ENCODE data around the gene TMEM203.

TMEM203 gene

GRCh38 chr9:137189297-137190295, 15.9 kb downstream of the TMEM203 start:
- Histone ChIP-seq H3K79me2 (peaks cover 4% of the 10 kb centered on the region), H3K36me3 (ENCODE audit: control insufficient read depth, insufficient read depth, low read length) (no peaks in the 10 kb centered on the region), H3K9me3 (ENCODE audit: control insufficient read depth, low read length) (no peaks in the 10 kb centered on the region), H3K4me1 (peaks cover 8% of the 10 kb centered on the region), H2AFZ (peak overlapping the region; percentile 90), H3K27ac (peak overlapping the region; percentile 87), H3K9ac (no peak overlapping the region), H3K4me3 (ENCODE audit: low read depth, low read length) (peak overlapping the region; percentile 97), H3K4me2 (ENCODE audit: low read length) (peak overlapping the region; percentile 91), H3K27me3 (ENCODE audit: control insufficient read depth, insufficient read depth, low read length) (no peaks in the 10 kb centered on the region)
- TF ChIP-seq CTCF (IDR thresholded peaks at IDR 0.05) = no peak

GRCh38 chr9:137188490-137189296, 16.8 kb downstream of the TMEM203 start, which contains the start of the genes ANAPC2 and SSNA1:
ANAPC2 (minus strand) TSS chr9:137188560; CDS start chr9:137188532, 28 bp downstream.
SSNA1 (plus strand) TSS chr9:137188676; CDS start chr9:137188727, 51 bp downstream.
- Histone ChIP-seq H3K4me1 (peaks cover 8% of the 10 kb centered on the region), H3K9me3 (ENCODE audit: control insufficient read depth, low read length) (no peaks in the 10 kb centered on the region), H3K27me3 (ENCODE audit: control insufficient read depth, insufficient read depth, low read length) (no peaks in the 10 kb centered on the region), H3K27ac (peak within 1 kb of the TSS; percentile 87), H3K9ac (peak within 1 kb of the TSS; percentile 37), H3K4me2 (ENCODE audit: low read length) (peak within 1 kb of the TSS; percentile 99), H2AFZ (peak within 1 kb of the TSS; percentile 90), H3K36me3 (ENCODE audit: control insufficient read depth, insufficient read depth, low read length) (no peaks in the 10 kb centered on the region), H3K79me2 (peaks cover 4% of the 10 kb centered on the region), H3K4me3 (ENCODE audit: low read depth, low read length) (peak within 1 kb of the TSS; percentile 97)
- TF ChIP-seq CTCF (IDR thresholded peaks at IDR 0.05) = peak; percentile 28

- H3K4me3 ChIP-seq (ENCODE audit: low read depth, low read length) = peak overlapping the region; percentile 97
- H3K27ac ChIP-seq = peak overlapping the region; percentile 87
- peak overlapping the region; percentile 99 for H3K4me2 ChIP-seq (ENCODE audit: low read length)
- H2AFZ ChIP-seq = peak overlapping the region; percentile 90
- no peaks in the 10 kb centered on the region for H3K9me3 ChIP-seq (ENCODE audit: control insufficient read depth, low read length)
- no peak for TF ChIP-seq CTCF (IDR thresholded peaks at IDR 0.05)
- H3K9ac ChIP-seq = peak overlapping the region; percentile 37
- H3K4me1 ChIP-seq = peaks cover 8% of the 10 kb centered on the region
- H3K79me2 ChIP-seq = peaks cover 4% of the 10 kb centered on the region
- H3K36me3 ChIP-seq (ENCODE audit: control insufficient read depth, insufficient read depth, low read length) = no peaks in the 10 kb centered on the region
- H3K27me3 ChIP-seq (ENCODE audit: control insufficient read depth, insufficient read depth, low read length) = no peaks in the 10 kb centered on the region
These were observed 17.4 kb downstream of the TMEM203 start for GRCh38 chr9:137188086-137188489.

GRCh38 chr9:137187386-137187785, 18.1 kb downstream of the TMEM203 start:
- TF ChIP-seq CTCF (IDR thresholded peaks at IDR 0.05) = no peak
- peak overlapping the region; percentile 97 for H3K4me3 ChIP-seq (ENCODE audit: low read depth, low read length)
- peak overlapping the region; percentile 99 for H3K4me2 ChIP-seq (ENCODE audit: low read length)
- H3K9me3 ChIP-seq (ENCODE audit: control insufficient read depth, low read length) = no peaks in the 10 kb centered on the region
- no peak overlapping the region for H3K9ac ChIP-seq
- no peak overlapping the region for H3K27ac ChIP-seq
- peaks cover 4% of the 10 kb centered on the region for H3K79me2 ChIP-seq
- H3K4me1 ChIP-seq = peaks cover 8% of the 10 kb centered on the region
- no peaks in the 10 kb centered on the region for H3K36me3 ChIP-seq (ENCODE audit: control insufficient read depth, insufficient read depth, low read length)
- H3K27me3 ChIP-seq (ENCODE audit: control insufficient read depth, insufficient read depth, low read length) = no peaks in the 10 kb centered on the region
- H2AFZ ChIP-seq = no peak overlapping the region
